Measurements from ENCODE around the gene RABGGTA.

Gene RABGGTA

DNA sequence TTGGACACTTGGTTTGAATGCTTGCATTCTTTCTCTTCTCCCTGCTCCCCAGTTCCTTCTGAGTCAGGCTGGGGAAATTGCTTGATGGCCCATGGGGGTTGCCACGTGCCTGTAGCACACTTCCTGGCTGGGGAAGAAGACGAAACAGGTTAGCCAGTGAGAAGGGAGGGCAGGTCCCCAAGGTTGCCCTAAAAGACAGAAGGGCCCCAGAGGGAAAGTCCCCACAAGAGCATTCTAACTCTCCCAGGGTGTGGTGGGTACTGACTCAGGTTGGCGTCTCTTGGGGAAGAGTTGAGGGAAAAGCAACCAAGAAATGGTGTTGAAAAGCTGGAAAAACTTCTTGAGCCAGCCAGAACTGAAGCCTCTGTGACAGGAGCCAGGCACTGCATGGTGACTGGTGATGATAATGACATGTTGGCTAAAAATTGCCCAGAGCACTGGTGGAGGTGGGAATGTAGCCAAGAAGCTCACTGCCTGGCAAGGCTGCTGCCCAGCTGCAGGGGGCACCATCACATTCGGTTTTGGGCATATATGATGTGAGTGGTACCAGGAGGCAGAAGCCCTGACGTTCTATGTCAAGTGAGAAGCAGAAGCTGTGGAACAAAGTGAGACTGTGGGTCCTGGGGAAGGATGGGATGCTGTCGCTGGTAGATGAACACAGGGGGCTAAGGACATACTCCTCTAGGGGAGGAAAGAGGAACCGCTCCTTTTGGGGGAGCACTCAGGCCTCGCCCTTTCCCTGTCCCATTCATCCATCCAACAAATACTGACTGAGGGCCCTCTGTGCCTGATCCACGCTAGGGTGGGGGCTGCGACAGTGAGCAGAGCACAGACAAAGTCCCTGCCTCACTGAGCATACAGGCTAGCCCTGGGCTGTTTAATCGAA, 8.1 kb upstream of the RABGGTA start:
- DNase-seq, result no peak

DNA sequence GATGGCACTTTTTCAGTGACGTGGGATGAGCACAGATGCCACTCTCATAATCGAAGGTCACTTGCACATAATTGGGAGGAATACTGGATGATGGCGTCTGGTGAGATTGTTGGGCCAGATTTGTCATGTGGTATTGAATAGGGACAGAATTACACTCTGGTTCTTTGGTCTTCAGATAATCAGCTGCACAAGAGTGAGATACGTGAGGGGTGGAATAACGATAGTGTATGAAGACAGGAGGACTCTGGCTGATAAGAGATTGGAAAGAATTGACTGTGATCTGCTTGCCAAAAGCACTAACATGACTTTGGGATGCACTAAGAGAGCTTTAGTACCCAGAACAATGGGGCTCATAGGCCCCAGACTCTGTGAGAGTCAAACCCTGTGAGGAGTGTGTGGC, 7.0 kb upstream of the RABGGTA start:
- DNase-seq, result no peak

DNA sequence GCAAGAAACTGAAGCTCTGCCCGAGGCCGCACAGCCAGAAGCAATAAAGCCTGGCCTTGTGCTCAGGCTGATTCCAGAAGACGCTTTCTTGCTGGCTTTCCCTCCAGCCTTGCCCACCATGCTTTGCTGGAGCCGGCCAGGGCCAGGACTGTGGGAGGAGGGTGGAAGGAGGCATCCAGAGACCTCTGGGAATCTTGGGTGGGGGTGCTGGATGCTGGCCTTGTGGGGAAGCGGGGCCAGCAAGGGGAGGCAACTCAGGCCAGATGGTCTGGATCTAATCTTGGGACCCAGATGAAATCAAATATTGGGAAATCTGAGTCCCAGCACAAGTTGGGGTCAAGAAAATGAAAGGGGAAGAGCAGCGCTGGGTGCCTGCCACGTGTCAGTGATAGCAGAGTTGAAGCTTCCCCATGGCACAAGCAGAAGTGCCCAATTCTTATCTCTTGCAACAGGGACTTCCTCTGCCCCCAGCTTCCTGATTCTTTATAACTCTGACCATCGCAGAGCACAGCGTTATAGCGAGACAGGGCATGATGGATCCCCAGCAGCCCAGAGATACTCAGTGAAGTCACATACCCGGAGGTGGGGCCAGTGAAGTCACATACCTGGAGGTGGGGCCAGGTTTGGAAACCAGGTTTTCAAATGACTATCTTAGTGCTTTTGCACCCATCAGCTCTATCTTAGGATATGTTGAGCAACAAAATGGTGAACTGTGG, 6.4 kb upstream of the RABGGTA start:
- no peak for DNase-seq

DNA sequence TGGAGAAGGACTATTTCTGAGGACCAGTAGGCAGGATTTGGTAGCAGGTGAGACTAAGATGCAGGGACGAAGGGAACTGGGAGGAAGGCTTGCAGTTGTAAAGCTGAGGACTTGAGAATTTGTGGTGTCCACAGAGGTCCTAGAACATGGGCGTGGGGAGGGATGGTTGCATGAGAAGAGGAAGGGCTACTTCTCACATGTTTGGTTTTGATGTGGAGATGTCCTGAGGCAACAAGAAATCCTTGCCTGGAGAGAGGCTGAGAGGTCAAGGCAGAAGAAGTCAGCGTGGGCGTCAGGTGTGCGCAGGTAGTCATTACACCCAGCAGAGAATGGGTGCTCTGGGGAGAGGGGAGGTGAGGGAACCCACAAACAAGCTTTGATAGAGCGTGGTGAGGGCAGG, 5.7 kb upstream of the RABGGTA start:
- no peak for DNase-seq

DNA sequence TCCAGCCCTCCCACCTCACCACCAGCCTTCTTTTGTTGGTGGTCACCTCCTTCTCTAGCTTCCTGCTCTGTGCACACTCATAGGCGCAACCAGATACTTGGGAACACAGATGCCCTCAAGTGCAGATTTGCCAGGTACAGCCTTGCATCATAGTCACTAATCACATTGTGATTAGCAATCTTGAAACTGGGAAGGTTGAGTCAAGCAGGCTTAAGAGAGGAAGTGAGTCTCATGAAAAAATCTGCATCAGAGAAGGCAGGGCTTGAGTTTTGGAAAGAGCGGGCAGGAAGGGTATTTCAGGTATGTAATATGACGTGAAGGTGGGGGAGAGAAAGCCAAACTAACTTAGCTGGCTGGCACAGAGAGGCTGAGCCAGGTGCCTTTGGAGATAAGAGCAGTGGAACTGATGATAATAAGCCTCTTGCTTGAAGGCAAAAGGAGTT, 2.7 kb upstream of the RABGGTA start:
- DNase-seq, result peak; percentile 44

DNA sequence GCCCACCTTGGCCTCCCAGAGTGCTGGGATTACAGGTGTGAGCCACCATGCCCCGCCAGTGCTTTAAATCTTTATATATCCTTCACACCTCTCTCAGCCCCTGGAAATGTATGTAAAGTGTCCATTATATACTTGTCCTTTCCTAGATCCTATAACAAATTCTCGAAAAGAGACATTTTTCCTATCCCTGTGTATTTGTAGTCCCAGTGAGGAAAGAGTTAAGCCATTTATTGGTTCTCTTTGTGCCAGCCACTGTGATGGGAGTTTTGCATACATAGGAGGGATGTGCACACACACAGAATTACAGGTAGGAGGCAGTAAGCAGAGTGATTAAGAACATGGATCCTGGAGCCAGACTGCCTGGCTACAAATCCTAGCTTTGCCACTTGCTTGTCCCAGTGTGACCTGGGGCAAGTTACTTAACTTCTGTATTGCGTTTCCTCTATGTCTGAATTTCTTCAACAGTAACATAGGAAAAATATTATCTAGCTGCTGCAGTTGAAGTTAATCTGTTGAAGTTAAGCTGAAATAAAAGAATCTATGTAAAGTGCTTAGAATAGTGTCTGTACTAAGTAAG, 2.1 kb upstream of the RABGGTA start:
- DNase-seq, result no peak

DNA sequence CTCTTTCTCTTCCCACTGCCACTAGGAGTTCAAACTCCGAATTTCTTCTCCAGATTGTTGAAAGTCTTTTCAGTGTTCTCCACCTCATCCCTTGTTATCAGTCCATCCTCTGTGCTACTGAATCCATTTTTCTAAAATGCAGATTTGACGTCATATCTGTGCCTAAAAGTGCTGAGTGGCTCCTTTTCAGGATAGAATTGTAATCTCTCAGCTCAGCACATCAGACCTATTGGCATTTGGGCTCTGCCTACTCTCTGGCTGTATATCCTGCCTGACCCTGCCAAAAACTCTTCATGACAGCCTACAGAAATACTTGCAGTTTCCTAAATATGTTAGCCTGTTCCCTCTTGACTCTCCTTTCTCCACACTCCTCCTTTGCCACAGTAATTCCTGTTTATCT, 1.1 kb upstream of the RABGGTA start:
- DNase-seq, result no peak

DNA sequence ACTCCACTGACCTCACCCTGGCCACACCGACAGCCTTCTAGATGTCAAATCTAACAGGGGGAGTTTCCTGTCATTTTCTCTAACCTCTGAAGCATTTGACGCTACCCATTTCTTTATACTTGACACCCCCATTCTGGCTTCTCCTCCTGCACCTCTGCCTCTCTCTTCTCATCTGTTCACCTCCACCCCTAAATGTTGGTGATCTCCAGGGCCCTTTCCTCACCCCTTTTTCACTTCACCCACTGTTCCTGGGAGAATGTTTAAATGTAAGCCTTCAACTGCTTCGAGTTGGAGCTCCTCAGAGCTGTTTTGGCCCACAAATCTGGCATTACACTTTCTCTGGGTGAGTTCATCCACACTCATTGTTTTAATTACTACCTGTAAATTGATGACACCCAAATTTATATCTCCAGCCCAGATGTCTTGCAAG, 452 bp upstream of the RABGGTA start:
- no peak for DNase-seq

DNA sequence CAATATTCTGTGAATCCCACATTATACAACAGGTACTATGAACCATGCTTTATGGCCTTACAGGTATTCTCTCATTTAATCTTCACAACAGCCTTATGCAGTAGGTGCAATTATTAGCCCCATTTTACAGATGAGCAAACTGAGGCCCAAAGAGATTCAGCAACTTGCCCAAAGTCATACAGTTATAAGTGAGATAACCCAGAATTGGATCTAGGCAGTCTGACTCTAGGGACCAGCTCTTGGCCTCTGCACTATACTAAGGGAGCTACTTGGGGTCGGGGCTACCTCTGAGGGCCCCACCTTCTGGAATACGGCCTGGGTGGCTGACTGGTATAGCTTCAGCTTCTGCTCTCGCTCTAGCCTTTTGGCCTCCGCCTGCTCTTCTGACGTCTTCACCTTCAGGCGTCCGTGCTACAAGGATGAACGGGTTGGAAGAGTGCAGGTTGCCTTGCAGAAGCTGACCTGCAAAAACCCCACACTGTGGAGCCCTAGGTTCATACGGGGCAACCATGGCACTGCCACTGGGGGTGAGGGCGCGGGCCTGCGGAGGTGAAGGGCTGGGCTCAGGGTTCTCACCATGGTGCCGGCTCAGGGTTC, 762 bp downstream of the RABGGTA start:
- no peak for DNase-seq

DNA sequence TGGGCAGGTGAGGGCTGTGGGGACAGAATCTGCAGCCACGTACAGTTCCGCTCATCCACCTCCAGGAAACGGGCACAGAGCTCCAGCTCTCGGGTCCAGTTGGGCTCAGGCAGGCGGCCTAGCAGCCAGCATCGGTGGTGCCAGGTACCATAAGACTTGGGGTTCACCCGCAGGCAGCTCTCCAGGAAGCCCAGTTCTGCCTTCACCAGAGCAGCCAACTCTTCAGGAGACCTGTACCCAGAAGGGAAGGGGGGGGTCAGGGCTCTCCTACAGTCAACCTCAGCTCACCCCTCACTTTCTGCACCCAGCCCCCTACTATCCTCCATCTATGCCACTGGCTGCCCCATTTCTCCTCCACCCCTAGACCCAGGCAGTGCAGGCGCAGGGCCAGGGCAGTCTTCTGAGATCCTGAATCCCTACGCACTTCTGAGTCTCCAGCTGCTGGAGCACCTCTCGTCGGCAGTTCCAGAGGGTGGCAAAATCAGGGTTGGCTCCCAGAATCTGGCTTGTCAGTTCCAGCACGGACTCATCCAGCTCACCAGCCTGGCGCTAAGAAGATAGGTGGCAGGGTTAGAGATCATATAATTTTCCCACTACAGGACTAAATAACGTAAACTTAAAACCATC, 1.4 kb downstream of the RABGGTA start:
- no peak for DNase-seq

DNA sequence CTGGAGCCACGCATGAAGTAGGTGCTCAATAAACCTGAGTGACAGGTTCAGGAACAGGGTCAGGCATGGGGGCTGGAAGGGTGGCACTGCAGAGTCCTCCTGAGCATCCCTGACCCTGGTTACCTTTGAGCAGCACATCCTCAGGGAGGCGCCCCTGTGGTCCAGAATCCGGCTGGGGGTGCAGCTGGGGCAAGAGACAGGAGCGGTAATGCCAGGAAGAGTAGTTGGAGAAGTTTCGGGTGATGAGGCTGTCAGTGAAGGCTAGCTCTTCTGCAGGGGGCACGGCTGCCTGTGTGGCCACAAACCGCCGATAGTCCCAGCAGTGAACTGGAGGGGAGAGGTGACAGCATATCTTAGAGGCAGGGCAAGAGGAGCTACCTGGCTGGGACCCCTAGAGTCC, 2.0 kb downstream of the RABGGTA start:
- DNase-seq, result no peak

DNA sequence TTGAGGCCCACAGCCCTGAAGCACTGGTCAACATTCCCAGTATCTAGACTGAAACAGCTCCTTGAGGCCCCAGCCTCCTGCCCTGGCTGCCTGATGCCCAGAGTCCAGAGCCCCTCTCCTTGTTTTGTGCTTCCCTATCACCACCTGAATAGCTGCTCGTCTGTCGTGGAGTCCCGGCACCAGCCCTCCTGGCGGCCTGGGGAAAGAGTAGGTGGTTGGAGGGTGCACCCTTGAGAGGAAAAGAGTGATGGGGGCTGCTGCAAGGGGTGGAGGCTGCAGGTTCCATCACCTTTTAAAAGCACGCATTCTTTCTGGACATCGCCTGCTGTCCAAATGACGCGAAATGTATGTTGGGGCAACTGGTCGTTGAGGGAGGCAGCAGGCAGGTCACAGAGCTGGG, 3.2 kb downstream of the RABGGTA start:
- no peak for DNase-seq

DNA sequence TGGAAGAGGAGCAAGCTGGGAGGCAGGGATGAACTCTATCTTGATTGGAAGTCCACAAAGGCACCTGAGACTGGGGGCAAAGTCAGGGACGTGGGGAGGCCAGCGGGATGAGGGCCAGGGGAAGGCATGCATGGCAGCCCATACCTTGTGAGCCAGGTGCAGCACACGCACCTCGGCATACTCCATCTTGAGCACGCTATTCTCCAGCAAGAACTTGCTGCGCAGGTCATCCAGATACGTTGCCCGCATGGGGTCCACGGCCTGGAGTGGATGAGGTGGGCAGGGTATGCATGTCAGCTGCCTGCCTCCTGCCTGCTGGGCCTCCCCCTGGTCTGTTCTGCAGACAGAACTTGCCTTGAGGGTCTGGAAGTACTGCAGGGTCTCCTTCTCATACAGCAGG, 3.9 kb downstream of the RABGGTA start:
- no peak for DNase-seq

DNA sequence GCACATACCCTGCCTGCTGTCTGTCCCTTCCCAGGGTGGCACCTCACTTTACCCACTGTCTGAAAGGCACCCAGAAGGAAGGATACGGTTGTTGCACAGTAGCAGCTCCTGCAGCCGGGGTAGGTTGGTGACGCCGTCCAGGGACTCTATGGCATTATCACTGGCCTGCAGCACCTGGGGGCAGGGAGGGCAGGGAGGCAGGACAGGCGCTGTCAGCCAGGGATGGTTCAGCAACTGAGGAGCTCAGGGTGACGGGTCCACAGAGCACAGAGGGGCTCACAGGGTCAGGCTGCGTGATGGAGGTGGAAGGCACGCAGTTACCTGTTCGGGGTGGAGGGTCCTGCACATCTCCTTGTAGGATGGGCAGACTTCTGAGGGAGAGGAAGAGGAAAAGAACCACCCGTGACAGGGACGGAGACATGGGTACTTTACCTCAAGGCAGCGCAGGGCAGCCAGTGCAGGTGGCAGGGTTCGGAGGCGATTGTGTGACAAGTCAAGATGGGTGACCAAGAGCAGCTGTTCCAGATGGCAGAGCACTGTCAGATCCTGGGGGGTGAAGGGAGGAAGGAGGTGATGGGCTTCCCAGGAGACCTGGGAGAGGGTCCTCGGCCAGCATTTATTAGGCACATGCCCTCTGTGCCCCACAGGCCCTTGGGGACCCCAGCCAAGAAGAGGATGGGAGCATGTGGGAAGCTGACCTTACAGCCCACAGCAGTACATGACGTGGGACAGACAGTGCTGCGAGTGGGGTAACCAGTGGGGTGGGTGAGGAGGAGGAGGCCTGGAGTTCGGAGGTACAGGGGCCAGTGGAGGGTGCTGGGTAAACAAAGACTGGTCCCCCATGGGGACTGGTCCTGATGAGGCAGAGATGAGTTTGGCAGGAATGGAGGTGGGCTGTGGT, 4.8 kb downstream of the RABGGTA start:
- DNase-seq, result no peak

DNA sequence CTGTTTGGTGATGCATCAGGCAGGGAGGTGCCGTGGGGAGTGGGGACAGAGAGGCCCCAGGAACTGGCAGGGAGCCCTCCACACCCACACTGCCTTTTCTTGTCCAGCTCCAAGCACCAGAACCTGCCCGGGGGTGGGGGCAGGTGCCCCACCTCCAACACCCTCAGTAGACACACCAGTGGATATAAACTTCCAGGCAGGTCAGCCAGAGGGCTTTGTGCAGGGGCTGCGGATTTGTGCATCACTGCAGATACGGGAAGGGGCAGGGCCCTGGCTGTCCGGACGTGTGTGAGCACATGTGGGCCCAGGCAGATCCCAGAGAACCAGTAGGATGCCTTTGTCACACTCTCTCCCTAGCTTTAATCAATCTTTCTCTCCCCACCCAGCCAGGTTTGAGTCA, 7.1 kb downstream of the RABGGTA start:
- DNase-seq, result no peak

DNA sequence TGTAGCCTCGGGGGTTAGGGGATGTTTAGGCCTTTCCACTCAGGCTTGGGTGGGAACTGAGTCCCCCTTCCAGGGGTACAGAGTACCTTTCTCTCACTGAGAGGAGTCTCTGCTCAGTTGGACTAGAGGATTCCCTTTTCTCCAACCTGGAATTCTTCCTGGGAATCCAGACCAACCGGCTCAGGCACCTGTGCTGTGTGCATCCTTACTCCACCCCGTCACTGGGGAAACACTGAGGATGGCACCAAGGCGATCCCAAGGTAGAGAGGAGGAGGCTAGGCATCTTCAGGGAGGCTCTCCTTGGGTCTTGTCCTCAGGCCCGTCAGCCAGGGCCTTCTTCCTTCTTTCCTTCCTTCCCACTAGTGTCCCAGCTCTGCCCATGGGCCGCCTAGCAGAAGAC, 7.5 kb downstream of the RABGGTA start:
- no peak for DNase-seq

DNA sequence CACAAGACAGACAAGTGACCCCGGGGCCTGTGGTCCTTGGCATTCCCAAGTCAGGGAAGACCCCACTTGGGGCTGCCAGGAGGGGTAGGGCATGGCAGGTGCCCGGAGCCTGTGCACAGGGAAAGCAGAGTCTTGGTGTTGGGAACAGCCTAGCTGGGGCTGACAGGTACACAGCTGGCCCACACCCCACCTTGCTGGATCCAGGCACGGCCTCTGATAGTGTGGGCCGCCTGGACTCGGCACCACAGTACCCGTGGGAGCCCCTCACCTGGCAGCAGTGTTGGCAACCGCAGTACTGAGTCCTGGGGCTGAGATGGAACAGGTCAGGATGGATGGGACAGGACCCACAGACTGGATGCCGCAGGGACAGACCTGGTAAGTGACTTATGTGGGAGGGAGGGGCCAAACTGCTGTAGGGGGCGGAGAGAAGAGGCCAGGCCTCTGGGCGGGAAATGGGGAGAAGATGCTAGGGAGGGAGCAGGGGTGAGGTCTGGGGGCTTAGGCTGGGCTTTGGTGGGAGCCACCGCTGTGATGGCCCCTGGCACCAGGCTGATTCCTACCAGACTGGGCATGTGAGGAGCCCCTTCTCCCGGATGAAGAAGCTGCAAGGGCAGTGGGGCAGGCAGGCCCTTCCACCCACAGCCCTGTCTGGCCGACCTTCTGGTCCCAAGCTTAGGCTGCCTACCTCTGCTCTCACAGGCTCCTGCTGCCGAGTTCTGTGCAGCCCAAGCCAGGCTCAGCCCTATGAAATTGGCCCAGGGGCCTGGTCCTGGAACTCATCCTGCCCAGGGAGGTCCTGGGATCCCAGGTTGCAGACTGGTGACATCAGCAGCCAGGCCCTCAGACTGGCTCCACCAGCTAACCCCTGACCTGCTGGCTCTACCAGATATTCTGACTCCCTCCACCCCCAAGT, 8.3 kb downstream of the RABGGTA start, which contains the start of gene TGM1:
Gene TGM1, minus strand, starts transcription at position 357 of the 913 bp plus-strand sequence. CDS start 825 bp downstream, outside the sequence.
- DNase-seq, result no peak

DNA sequence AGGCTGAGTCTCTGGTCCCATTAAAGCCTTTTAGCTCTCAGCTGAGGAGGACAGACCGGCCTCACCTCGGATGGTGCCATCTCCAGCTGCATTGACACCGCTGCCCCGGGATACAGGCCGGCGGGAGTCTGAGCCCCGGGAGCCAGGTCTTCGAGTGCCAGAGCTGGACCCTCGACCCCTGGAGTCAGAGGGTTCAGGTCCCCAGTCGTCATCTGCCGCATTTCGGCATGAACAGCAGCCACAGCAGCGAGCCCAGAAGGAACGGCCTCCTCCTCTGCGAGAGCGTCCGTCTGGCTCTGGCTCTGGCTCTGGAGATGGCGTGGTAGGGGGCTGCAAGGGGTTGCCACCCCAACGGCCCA, 9.4 kb downstream of the RABGGTA start:
- DNase-seq, result no peak

DNA sequence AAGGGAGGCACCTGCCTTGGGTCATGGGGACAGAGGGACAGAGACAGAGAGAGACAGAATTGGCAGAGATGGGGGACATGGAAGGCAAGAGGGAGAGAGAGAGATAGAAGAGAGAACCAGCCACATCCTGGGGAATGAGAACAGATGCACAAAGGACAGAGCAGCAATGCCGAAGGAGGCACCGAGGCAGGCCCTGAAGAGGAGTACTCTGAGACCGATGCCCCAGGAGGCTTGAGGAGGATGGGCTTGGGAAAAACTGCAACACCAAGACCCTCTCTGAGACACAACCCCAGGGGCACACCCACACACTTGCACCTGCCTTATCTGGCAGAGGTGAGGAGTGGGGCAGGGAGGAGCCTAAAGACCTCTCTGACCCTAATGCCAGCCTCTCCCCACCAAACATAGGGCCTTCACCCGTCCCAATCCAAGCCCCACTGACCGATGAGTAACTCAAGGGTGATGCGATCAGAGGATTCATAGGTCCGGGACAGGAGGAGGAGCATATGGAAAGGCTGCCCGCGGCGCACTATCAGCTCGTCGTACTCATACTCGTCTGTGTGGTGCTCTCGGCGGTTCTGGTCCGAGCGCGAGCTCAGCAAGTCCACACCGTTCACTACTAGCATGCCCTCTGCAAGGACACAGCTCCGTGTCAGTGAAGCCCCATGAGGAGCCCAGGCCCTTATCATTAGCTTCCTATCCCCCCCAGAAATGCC, 10.0 kb downstream of the RABGGTA start:
- DNase-seq, result no peak

DNA sequence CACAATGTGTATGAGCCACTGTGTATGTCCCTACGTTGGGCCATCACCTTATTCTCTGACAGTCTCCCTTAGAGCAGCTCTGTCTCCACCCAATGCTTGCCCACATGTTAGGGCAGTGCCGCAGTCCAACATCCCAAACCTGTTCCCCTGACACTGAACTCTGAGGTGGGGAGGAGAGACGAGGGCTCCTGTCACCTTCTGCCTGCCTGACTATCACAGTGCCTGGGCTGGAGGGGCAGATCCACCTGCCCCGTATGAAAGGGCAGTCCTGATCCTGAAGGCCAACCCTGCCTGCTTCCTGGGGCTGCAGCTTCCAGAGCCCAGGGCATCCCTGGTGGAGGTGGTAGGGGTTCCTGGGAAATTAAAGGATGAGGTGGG, 10.6 kb downstream of the RABGGTA start:
- DNase-seq, result no peak

All from NK-92 treated with Interleukin-12 subunit alpha and Interleukin-12 subunit beta, amount 100 ng/mL, for 24 hours (cell line).